Liver (tissue), 9 donors: ENCODE data around the gene D2HGDH. TPM values are rescaled to one million over a fixed set of nuclear protein-coding genes. Genes with fewer than 3 reads are reported as not detected.

ENCODE experiments used
- DNase-seq: peaks from one replicate; pipeline ENCODE4 v3.0.0-alpha.2; 2017; ENCODE audit warnings: low spot score
- H3K27ac ChIP-seq, 2 donors: one replicate each; pipeline ENCODE4 v1.7.0; 2013; ENCODE audit warnings: inconsistent platforms in 2 of 2, low read length in 2 of 2, control low read depth in 1 of 2, low read depth in 1 of 2, mild to moderate bottlenecking in 1 of 2
- H3K27me3 ChIP-seq, 4 donors: one replicate each; pipeline versions ENCODE4 v1.6.1 to v1.7.0; 2013; ENCODE audit warnings: low read length in 3 of 4, inconsistent platforms in 1 of 4, mild to moderate bottlenecking in 1 of 4, moderate library complexity in 1 of 4; ENCODE audit not compliant: control insufficient read depth in 4 of 4, insufficient read depth in 4 of 4
- H3K36me3 ChIP-seq, 4 donors: one replicate each; pipeline versions ENCODE4 v1.6.1 to v1.7.0; 2013; ENCODE audit warnings: low read length in 3 of 4, mild to moderate bottlenecking in 3 of 4, low read depth in 1 of 4, moderate library complexity in 1 of 4; ENCODE audit not compliant: control insufficient read depth in 4 of 4, insufficient read depth in 3 of 4
- H3K4me1 ChIP-seq, 4 donors: one replicate each; pipeline versions ENCODE4 v1.6.1 to v1.7.0; 2013; ENCODE audit warnings: low read length in 3 of 4, mild to moderate bottlenecking in 3 of 4, moderate library complexity in 1 of 4; ENCODE audit not compliant: control insufficient read depth in 4 of 4, insufficient read depth in 4 of 4
- H3K4me3 ChIP-seq, 3 donors: one replicate each; pipeline versions ENCODE4 v1.6.1 to v1.7.0; 2013; ENCODE audit warnings: low read length in 3 of 3, control low read depth in 1 of 3, low read depth in 1 of 3, mild to moderate bottlenecking in 1 of 3
- H3K9ac ChIP-seq, 2 donors: one replicate each; pipeline ENCODE4 v1.7.0; 2013; ENCODE audit warnings: low read length in 2 of 2, mild to moderate bottlenecking in 2 of 2, moderate library complexity in 2 of 2, control low read depth in 1 of 2, low read depth in 1 of 2
- H3K9me3 ChIP-seq, 4 donors: one replicate each; pipeline versions ENCODE4 v1.6.1 to v1.7.0; 2013; ENCODE audit warnings: low read length in 3 of 4; ENCODE audit not compliant: control insufficient read depth in 4 of 4
- EGR1 ChIP-seq, 2 donors: IDR thresholded peaks; 2 replicates each; pipeline ENCODE4 v1.6.1; 2016 to 2018; ENCODE audit warnings: antibody characterized with exemption in 2 of 2, low read depth in 2 of 2
- FOXA1 ChIP-seq: IDR thresholded peaks from 2 replicates; pipeline ENCODE4 v1.6.1; 2016; ENCODE audit warnings: antibody characterized with exemption
- FOXA2 ChIP-seq: IDR thresholded peaks from 2 replicates; pipeline ENCODE4 v1.6.1; 2016; ENCODE audit warnings: antibody characterized with exemption
- GABPA ChIP-seq, 2 donors: IDR thresholded peaks in 1 of 2; conservative IDR thresholded peaks in 1 of 2; 2 replicates each; pipeline ENCODE4 v1.6.1; 2016; ENCODE audit warnings: antibody characterized with exemption in 2 of 2, mild to moderate bottlenecking in 1 of 2, moderate library complexity in 1 of 2
- HNF4G ChIP-seq: IDR thresholded peaks from 2 replicates; pipeline ENCODE4 v1.6.1; 2016; ENCODE audit warnings: antibody characterized with exemption
- JUND ChIP-seq, 2 donors: IDR thresholded peaks; 2 replicates each; pipeline ENCODE4 v1.6.1; 2016; ENCODE audit warnings: antibody characterized with exemption in 2 of 2
- NR2F2 ChIP-seq: IDR thresholded peaks from 2 replicates; pipeline ENCODE4 v1.6.1; 2016; ENCODE audit warnings: antibody characterized with exemption
- RXRA ChIP-seq, 2 donors: IDR thresholded peaks; 2 replicates each; pipeline ENCODE4 v1.6.1; 2017 to 2018; ENCODE audit warnings: antibody characterized with exemption in 2 of 2, mild to moderate bottlenecking in 1 of 2
- SP1 ChIP-seq: IDR thresholded peaks from 2 replicates; pipeline ENCODE4 v1.6.1; 2018; ENCODE audit warnings: antibody characterized with exemption, mild to moderate bottlenecking
- TAF1 ChIP-seq: conservative IDR thresholded peaks from 2 replicates; pipeline ENCODE4 v1.6.1; 2016; ENCODE audit warnings: antibody characterized with exemption, mild to moderate bottlenecking
- YY1 ChIP-seq: IDR thresholded peaks from 2 replicates; pipeline ENCODE4 v1.6.1; 2016; ENCODE audit warnings: antibody characterized with exemption, mild to moderate bottlenecking
- WGBS: extraction: QIAGEN DNeasy Blood & Tissue Kit; methylation state at CpG from one replicate; pipeline ENCODE4 v1.1.7; 2013; 5-methylcytosine and 5-hydroxymethylcytosine counted together
- polyA plus RNA-seq, 2 donors: library from polyadenylated mRNA; stranded (reverse) in 1 of 2; unstranded in 1 of 2; fragments of 200-250 nt in 1 of 2; fragments of >200 nt in 1 of 2; fragmentation: Nextera tagmentation in 1 of 2; extraction: Ambion mirVana in 1 of 2; gene quantifications; one replicate each; pipeline versions ENCODE4 v1.2.1 to v1.2.3, GENCODE V29; 2013 to 2015
- total RNA-seq, 2 donors: library from RNA; depleted of rRNA; stranded (reverse); fragments of >200 nt; gene quantifications; one replicate each; pipeline ENCODE4 v1.2.3, GENCODE V29; 2014
- TF ChIP-seq, protein P1 (sequence below): fragments of 150-350 bp; IDR thresholded peaks from 2 replicates; pipeline ENCODE4 v1.5.1; 2017; ENCODE audit warnings: improper control_type of control experiment, low read depth, low read length; ENCODE audit not compliant: missing input control
- TF ChIP-seq, protein P2 (sequence below): IDR thresholded peaks from 2 replicates; pipeline ENCODE4 v1.6.1; 2016; ENCODE audit warnings: antibody characterized with exemption, mild to moderate bottlenecking
- TF ChIP-seq, protein P3 (sequence below): IDR thresholded peaks from 2 replicates; pipeline ENCODE4 v1.6.1; 2016; ENCODE audit warnings: antibody characterized with exemption
- TF ChIP-seq, protein P4 (sequence below): IDR thresholded peaks from 2 replicates; pipeline ENCODE4 v1.6.1; 2016; ENCODE audit warnings: antibody characterized with exemption
- TF ChIP-seq, protein P5 (sequence below): IDR thresholded peaks from 2 replicates; pipeline ENCODE4 v1.6.1; 2016; ENCODE audit warnings: antibody characterized with exemption
- donor health status: healthy.
- donor health status: healthy.
- donor health status: healthy.
- donor health status: healthy.
- donor health status: healthy.

D2HGDH gene
- total and polyA plus RNA-seq, 4 donors, result 6.4 to 25.0 (median 13.5) TPM

DNA sequence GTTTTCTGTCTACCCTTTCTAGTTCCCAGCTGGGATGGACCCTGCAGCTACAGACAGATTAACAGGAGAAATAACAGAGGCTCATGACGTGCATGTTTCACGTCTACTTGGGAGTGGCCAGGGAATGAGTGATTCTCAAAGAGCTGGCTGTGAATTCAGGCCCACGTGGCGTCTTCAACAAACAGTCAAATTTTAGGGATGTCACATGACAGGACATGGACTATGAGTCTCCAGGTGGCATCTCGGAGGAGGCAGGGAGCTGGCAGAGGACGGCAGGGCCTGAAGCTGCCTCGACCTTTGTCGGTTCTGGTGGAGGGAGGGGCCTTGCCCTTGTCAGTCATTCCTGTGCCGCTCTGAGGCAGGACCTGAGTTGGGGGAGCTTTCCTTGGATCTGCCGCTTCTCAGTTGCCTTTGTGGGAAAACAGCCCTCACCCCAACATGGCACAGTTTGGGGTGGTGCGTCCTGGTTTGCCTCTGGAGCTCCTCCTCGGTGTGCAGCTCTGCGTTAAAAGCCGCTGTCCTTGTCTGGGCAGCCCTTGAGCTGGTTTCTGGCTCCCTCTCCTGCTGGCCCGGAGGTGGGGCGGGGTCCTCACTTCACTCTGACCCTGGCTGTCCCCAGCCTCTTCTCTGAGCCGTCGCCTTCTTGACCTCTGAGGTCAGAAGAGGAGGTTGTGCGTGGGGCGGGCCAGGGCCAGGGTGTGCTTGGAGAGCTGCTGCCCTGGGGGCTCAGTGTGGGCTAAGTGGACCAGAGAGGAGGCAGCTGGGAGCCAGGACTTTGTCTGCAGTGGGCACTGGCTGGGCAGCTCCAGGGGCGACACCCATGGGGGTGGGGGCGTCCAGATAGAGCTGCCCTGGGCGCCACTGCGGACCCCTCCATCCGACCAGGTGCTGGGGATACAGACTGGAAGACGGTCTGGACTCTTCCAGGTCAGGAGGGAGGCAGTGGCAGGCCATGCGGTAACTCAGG is 30.1 kb downstream of the D2HGDH start:
- H3K27ac ChIP-seq, result no peak overlapping the region
- no peak for TF ChIP-seq EGR1 (IDR thresholded peaks at IDR 0.05; ENCODE audit: low read depth in 2 of 2)
- no peak for TF ChIP-seq TAF1
- TF ChIP-seq SP1, result no peak
- TF ChIP-seq RXRA (IDR thresholded peaks at IDR 0.05), result no peak
- no peak for TF ChIP-seq YY1
- TF ChIP-seq, protein P1, sequence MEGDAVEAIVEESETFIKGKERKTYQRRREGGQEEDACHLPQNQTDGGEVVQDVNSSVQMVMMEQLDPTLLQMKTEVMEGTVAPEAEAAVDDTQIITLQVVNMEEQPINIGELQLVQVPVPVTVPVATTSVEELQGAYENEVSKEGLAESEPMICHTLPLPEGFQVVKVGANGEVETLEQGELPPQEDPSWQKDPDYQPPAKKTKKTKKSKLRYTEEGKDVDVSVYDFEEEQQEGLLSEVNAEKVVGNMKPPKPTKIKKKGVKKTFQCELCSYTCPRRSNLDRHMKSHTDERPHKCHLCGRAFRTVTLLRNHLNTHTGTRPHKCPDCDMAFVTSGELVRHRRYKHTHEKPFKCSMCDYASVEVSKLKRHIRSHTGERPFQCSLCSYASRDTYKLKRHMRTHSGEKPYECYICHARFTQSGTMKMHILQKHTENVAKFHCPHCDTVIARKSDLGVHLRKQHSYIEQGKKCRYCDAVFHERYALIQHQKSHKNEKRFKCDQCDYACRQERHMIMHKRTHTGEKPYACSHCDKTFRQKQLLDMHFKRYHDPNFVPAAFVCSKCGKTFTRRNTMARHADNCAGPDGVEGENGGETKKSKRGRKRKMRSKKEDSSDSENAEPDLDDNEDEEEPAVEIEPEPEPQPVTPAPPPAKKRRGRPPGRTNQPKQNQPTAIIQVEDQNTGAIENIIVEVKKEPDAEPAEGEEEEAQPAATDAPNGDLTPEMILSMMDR, result no peak
- TF ChIP-seq, protein P2, sequence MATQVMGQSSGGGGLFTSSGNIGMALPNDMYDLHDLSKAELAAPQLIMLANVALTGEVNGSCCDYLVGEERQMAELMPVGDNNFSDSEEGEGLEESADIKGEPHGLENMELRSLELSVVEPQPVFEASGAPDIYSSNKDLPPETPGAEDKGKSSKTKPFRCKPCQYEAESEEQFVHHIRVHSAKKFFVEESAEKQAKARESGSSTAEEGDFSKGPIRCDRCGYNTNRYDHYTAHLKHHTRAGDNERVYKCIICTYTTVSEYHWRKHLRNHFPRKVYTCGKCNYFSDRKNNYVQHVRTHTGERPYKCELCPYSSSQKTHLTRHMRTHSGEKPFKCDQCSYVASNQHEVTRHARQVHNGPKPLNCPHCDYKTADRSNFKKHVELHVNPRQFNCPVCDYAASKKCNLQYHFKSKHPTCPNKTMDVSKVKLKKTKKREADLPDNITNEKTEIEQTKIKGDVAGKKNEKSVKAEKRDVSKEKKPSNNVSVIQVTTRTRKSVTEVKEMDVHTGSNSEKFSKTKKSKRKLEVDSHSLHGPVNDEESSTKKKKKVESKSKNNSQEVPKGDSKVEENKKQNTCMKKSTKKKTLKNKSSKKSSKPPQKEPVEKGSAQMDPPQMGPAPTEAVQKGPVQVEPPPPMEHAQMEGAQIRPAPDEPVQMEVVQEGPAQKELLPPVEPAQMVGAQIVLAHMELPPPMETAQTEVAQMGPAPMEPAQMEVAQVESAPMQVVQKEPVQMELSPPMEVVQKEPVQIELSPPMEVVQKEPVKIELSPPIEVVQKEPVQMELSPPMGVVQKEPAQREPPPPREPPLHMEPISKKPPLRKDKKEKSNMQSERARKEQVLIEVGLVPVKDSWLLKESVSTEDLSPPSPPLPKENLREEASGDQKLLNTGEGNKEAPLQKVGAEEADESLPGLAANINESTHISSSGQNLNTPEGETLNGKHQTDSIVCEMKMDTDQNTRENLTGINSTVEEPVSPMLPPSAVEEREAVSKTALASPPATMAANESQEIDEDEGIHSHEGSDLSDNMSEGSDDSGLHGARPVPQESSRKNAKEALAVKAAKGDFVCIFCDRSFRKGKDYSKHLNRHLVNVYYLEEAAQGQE, result no peak
- TF ChIP-seq GABPA (IDR thresholded peaks at IDR 0.05 in 1 of 2, conservative IDR thresholded peaks at IDR 0.05 in 1 of 2), result no peak
- no peak for TF ChIP-seq JUND (IDR thresholded peaks at IDR 0.05)
- TF ChIP-seq, protein P3, sequence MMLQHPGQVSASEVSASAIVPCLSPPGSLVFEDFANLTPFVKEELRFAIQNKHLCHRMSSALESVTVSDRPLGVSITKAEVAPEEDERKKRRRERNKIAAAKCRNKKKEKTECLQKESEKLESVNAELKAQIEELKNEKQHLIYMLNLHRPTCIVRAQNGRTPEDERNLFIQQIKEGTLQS, result no peak
- TF ChIP-seq FOXA1, result no peak
- no peak for TF ChIP-seq HNF4G
- TF ChIP-seq FOXA2, result no peak
- TF ChIP-seq, protein P4, sequence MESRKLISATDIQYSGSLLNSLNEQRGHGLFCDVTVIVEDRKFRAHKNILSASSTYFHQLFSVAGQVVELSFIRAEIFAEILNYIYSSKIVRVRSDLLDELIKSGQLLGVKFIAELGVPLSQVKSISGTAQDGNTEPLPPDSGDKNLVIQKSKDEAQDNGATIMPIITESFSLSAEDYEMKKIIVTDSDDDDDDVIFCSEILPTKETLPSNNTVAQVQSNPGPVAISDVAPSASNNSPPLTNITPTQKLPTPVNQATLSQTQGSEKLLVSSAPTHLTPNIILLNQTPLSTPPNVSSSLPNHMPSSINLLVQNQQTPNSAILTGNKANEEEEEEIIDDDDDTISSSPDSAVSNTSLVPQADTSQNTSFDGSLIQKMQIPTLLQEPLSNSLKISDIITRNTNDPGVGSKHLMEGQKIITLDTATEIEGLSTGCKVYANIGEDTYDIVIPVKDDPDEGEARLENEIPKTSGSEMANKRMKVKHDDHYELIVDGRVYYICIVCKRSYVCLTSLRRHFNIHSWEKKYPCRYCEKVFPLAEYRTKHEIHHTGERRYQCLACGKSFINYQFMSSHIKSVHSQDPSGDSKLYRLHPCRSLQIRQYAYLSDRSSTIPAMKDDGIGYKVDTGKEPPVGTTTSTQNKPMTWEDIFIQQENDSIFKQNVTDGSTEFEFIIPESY, result no peak
- TF ChIP-seq NR2F2, result no peak
- TF ChIP-seq, protein P5, sequence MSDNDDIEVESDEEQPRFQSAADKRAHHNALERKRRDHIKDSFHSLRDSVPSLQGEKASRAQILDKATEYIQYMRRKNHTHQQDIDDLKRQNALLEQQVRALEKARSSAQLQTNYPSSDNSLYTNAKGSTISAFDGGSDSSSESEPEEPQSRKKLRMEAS, result no peak
- H3K4me3 ChIP-seq, result no peak overlapping the region
- peak; percentile 25 for DNase-seq
- H3K4me1 ChIP-seq, result peaks cover 0 to 4% (median 2%) of the 10 kb centered on the region in 4 donors
- no peaks in the 10 kb centered on the region for H3K9me3 ChIP-seq
- peaks cover 0 to 5% (median 3%) of the 10 kb centered on the region in 4 donors for H3K36me3 ChIP-seq
- H3K27me3 ChIP-seq, result no peaks in the 10 kb centered on the region
- no peak overlapping the region for H3K9ac ChIP-seq
- WGBS, result 93% methylated on average over 27 of the region's 27 CpGs
